Heart left ventricle (tissue), 16 donors: ENCODE data around the gene RASSF5. TPM values are rescaled to one million over a fixed set of nuclear protein-coding genes. Genes with fewer than 3 reads are reported as not detected.

Source experiments
- ATAC-seq, 4 donors: fragments of 200-7000 bp; cut with Tn5 transposase; one replicate each; pipeline ENCODE4 v1.9.1; 2020 to 2022; ENCODE audit warnings: moderate library complexity in 4 of 4, mild to moderate bottlenecking in 3 of 4, moderate number of reproducible peaks in 1 of 4
- DNase-seq, 5 donors: peaks; one replicate each; pipeline ENCODE4 v3.0.0-alpha.2; 2020
- H3K27ac ChIP-seq, 12 donors: fragments of 200-600 bp; sonication (generic) in 4 of 12; one replicate each; pipeline versions ENCODE4 v1.5.0 to v1.8.0; 2016 to 2022; ENCODE audit warnings: mild to moderate bottlenecking in 2 of 12
- H3K27me3 ChIP-seq, 9 donors: fragments of 200-600 bp; sonication (generic) in 2 of 9; one replicate each; pipeline versions ENCODE4 v1.5.1 to v1.8.0; 2016 to 2022; ENCODE audit warnings: mild to moderate bottlenecking in 3 of 9
- H3K36me3 ChIP-seq, 9 donors: fragments of 200-600 bp; sonication (generic) in 2 of 9; one replicate each; pipeline versions ENCODE4 v1.5.0 to v1.8.0; 2018 to 2022; ENCODE audit warnings: mild to moderate bottlenecking in 2 of 9
- H3K4me1 ChIP-seq, 12 donors: fragments of 200-600 bp; sonication (generic) in 4 of 12; one replicate each; pipeline versions ENCODE4 v1.5.0 to v1.8.0; 2016 to 2022; ENCODE audit warnings: mild to moderate bottlenecking in 3 of 12
- H3K4me3 ChIP-seq, 12 donors: fragments of 200-600 bp; sonication (generic) in 4 of 12; one replicate each; pipeline versions ENCODE4 v1.5.0 to v1.8.0; 2017 to 2022; ENCODE audit warnings: mild to moderate bottlenecking in 9 of 12, moderate library complexity in 4 of 12
- H3K9me3 ChIP-seq, 12 donors: fragments of 200-600 bp; sonication (generic) in 4 of 12; one replicate each; pipeline versions ENCODE4 v1.5.0 to v1.8.0; 2016 to 2022; ENCODE audit warnings: mild to moderate bottlenecking in 1 of 12
- CTCF ChIP-seq, 12 donors: fragments of 200-600 bp; sonication (generic) in 4 of 12; IDR thresholded peaks; one replicate each; pipeline versions ENCODE4 v1.5.0 to v1.8.0; 2018 to 2022; ENCODE audit warnings: antibody characterized with exemption in 12 of 12, mild to moderate bottlenecking in 5 of 12
- POLR2A ChIP-seq, 2 donors: fragments of 450-650 bp; IDR thresholded peaks; one replicate each; pipeline ENCODE4 v1.6.1; 2017; ENCODE audit warnings: antibody characterized with exemption in 2 of 2, mild to moderate bottlenecking in 2 of 2, moderate library complexity in 2 of 2
- WGBS, 4 donors: extraction: QIAGEN DNeasy Blood & Tissue Kit in 2 of 4; methylation state at CpG; one replicate each; pipeline versions ENCODE4 v1.1.5 to v1.1.7; 2013 to 2018; 5-methylcytosine and 5-hydroxymethylcytosine counted together
- intact Hi-C, 10 donors: fragments of 100-400 bp; cut with DNase I; formaldehyde crosslinking; loops; one replicate each; pipeline versions ENCODE4 v1.11.1 to v1.14.2; 2022
- polyA plus RNA-seq, 2 donors: library from polyadenylated mRNA; stranded (reverse); fragments of 200-250 nt; gene quantifications; one replicate each; pipeline ENCODE4 v1.2.3, GENCODE V29; 2013
- total RNA-seq, 9 donors: library from RNA; depleted of rRNA in 2 of 9; stranded (reverse); fragments of >200 nt in 2 of 9; fragmentation: NEBNext Ultra II Directional in 3 of 9; extraction: Animal tissue kit (Norgen Biotek cat#: 25700) in 3 of 9; gene quantifications; one replicate each; pipeline versions ENCODE4 v1.1.0 to v1.2.4, GENCODE V29; 2016 to 2023
- donor health status: ischemic (EF 13 %, LVEDD 7.1; RV severe dilation, severe dysfunction).
- donor health status: healthy with polysubstance abuse.
- donor health status: DM: no; HTN: yes; CAD: no.
- donor health status: DM: no; HTN: no; CAD: no.
- donor health status: ischemic (EF 25% LVEDD 6.9; RV normal size, moderate dysfunction).
- donor health status: ischemic (EF 25% LVEDD 5.7; RV mildly dilated, moderate dysfunction).
- donor health status: healthy.
- donor health status: DM: yes; HTN: yes; CAD: no.
- donor health status: ischemic (EF 35%, LVEDD 5.7; RV mildly dilated, moderate dysfunction).
- donor health status: nonischemic (EF 11% LVEDD 7.7; RV severe dilation, severe dysfunction).
- donor health status: DM: yes; HTN: yes; CAD: no.
- donor health status: PGD.
- donor health status: ischemic (EF 29% LVEDD 5.4; RV normal size, mild dysfunction).
- donor health status: nonischemic (EF 23%, LVEDD 6.1; RV moderate dilation, normal function).

The RASSF5 gene
- total and polyA plus RNA-seq, 11 donors = 1.3 to 27.4 (median 5.6) TPM

GRCh38 chr1:206469411-206469932 lies 37.9 kb upstream of the RASSF5 start:
- ATAC-seq = no peak
- WGBS, 4 donors = 60 to 78% (median 65%) methylated on average over 2 of the region's 2 CpGs
- Histone ChIP-seq H3K27ac (peak overlapping the region in 1 of 12 donors; percentile 86), H3K36me3 (peaks cover 0 to 6% (median 0%) of the 10 kb centered on the region in 9 donors), H3K4me3 (peak overlapping the region in 1 of 12 donors; percentile 69), H3K27me3 (peaks cover 0 to 6% (median 0%) of the 10 kb centered on the region in 9 donors), H3K4me1 (peaks cover 4 to 86% (median 18%) of the 10 kb centered on the region in 12 donors), H3K9me3 (no peaks in the 10 kb centered on the region)
- TF ChIP-seq CTCF (IDR thresholded peaks at IDR 0.05) = no peak
- intact Hi-C loops = no loop called here
- DNase-seq = no peak

- 17 to 22% (median 18%) methylated on average over 10 of the region's 10 CpGs for WGBS, 4 donors
- peak; percentile 48 to 81 (median 77) for ATAC-seq
- Histone ChIP-seq H3K9me3 (no peaks in the 10 kb centered on the region), H3K27ac (peak within 1 kb of the TSS in 3 of 12 donors; percentile 31 to 86 (median 34)), H3K27me3 (peaks cover 0 to 6% (median 0%) of the 10 kb centered on the region in 9 donors), H3K4me3 (peak within 1 kb of the TSS in 11 of 12 donors; percentile 26 to 69 (median 57)), H3K36me3 (peaks cover 0 to 12% (median 0%) of the 10 kb centered on the region in 9 donors), H3K4me1 (peaks cover 4 to 80% (median 18%) of the 10 kb centered on the region in 12 donors)
- peak in 3 of 5 donors; percentile 38 to 63 (median 48) for DNase-seq
- TF ChIP-seq CTCF (IDR thresholded peaks at IDR 0.05) (peak in 4 of 12 donors; percentile 14 to 27 (median 19)), POLR2A (IDR thresholded peaks at IDR 0.05) (no peak)
- intact Hi-C loops = loop anchor here in 1 of 10 donors (10.0 kb wide), 1 partner anchor 195 kb away; no protein-coding TSS in a partner anchor
Observed at GRCh38 chr1:206469933-206470691, 37.2 kb upstream of the RASSF5 start, which contains the start of gene IKBKE. IKBKE (plus strand) TSS chr1:206470476; CDS start chr1:206473228, 2,752 bp downstream.

- peaks cover 0 to 19% (median 0%) of the 10 kb centered on the region in 9 donors for H3K36me3 ChIP-seq
- H3K4me3 ChIP-seq = peak overlapping the region in 11 of 12 donors; percentile 26 to 69 (median 57)
- peaks cover 0 to 6% (median 0%) of the 10 kb centered on the region in 9 donors for H3K27me3 ChIP-seq
- TF ChIP-seq CTCF (IDR thresholded peaks at IDR 0.05) = no peak
- no peak for TF ChIP-seq POLR2A (IDR thresholded peaks at IDR 0.05)
- intact Hi-C loops = loop anchor here in 1 of 10 donors (10.0 kb wide), 1 partner anchor 194 kb away; no protein-coding TSS in a partner anchor
- H3K27ac ChIP-seq = peak overlapping the region in 3 of 12 donors; percentile 31 to 86 (median 34)
- 2 to 10% (median 5%) methylated on average over 16 to 18 of the region's 18 CpGs for WGBS, 4 donors
- H3K9me3 ChIP-seq = no peaks in the 10 kb centered on the region
- peaks cover 4 to 72% (median 18%) of the 10 kb centered on the region in 12 donors for H3K4me1 ChIP-seq
- no peak for DNase-seq
- ATAC-seq = peak; percentile 36 to 64 (median 40)
Observed at GRCh38 chr1:206470692-206471414, 36.5 kb upstream of the RASSF5 start.
